HG03521 (cell line): ENCODE measurements around the gene CYP26A1.

Experiments used
- ATAC-seq: cut with Tn5 transposase; IDR thresholded peaks from one replicate; pipeline ENCODE4 v1.9.1; 2021; ENCODE audit warnings: mild to moderate bottlenecking, moderate library complexity; ENCODE audit not compliant: unreplicated experiment

The CYP26A1 gene

DNA sequence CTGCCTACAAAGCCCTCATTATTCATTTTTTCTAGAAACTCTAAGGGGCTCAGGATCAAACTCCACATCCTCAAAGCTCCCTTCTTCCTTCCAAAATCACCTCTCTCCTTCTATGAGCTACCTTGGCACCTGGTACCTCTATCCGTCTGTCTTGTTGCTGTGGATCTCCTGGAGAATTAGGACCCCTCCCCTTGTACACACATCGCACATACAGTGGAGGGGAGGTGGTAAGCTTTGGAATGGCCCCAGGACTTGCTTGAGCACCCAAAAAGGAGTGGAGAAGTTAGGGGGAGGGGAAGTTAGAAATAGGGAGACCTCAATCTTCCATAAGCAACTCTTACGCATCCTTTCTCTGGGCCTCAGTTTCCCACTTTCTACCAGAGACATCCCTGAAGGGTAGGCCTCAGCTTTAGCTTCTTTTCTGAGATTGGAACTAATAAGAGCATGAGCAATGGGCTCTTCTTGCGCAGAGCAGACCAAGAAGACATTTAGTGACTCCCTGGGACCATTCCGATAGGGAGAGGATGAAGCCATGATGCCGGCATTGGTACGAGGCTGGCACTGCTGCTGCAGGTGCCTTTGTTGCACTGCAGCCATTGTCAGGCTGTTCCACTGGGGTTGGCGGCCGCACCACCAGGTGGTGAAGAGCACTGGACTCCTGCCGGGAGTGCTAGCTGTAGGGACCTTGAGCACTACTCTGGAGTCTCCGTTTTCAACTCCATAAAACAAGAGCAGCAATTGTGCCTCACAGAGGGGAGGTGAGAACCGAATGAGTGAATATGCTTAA lies 8.6 kb upstream of the CYP26A1 start:
- ATAC-seq = no peak

DNA sequence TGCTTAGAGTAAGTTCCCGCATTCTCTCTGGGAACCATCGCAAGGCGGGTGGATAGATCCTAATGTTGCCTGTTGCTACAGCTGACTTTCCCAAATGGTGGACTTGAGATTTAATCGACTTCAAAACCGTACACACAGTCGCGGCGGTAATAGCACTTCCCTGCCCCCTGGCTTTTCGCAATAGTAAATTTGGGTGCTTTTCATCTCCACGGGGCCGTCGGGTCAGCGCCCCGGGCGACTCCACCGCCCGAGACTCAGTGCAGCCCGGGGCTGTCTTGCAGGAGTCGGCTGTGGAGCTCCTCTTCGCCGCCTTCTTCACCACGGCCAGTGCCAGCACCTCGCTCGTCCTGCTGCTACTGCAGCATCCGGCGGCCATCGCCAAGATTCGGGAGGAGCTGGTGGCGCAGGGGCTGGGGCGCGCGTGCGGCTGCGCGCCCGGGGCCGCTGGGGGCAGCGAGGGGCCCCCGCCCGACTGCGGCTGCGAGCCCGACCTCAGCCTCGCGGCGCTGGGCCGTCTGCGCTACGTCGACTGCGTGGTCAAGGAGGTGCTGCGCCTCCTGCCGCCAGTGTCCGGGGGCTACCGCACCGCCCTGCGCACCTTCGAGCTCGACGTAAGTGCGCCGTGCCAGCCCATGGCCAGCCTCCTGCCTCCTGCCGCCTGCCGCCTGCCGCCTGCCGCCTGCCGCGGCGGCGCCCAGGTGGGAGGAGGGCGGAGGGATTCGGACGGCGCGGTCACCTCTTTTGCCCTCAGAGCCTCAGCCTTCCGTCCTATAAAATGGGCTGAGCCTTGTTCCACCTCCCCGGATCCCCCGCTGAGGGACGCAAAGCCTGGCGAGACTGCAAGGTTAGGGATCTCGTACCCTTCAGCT lies 7.8 kb upstream of the CYP26A1 start:
- ATAC-seq = no peak

DNA sequence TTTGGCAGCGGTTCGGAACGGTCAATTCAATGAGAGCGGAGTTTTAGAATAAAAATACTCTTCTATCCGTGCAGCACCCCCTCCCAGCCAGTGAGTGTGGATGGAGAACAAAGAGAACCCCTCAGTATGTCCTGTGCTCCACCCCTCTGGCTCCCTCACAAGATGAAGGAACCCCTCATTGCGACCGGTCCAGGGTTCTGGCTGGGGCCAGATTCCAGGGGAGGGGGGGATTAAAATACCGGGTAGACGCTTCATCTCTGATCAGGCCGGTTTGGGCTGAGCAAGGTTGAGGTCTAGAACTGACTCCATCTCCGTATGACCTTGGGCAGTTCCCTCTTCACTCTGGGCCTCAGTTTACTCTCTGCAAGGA lies 7.2 kb upstream of the CYP26A1 start:
- ATAC-seq = no peak

GRCh38 chr10:93067443-93068365 lies 6.0 kb upstream of the CYP26A1 start:
- ATAC-seq = no peak

GRCh38 chr10:93068411-93069244 lies 5.1 kb upstream of the CYP26A1 start:
- no peak for ATAC-seq

- ATAC-seq = no peak
These were observed 4.5 kb upstream of the CYP26A1 start for GRCh38 chr10:93069245-93069561.

- ATAC-seq = no peak
These were observed 3.1 kb upstream of the CYP26A1 start for GRCh38 chr10:93070378-93071176.

DNA sequence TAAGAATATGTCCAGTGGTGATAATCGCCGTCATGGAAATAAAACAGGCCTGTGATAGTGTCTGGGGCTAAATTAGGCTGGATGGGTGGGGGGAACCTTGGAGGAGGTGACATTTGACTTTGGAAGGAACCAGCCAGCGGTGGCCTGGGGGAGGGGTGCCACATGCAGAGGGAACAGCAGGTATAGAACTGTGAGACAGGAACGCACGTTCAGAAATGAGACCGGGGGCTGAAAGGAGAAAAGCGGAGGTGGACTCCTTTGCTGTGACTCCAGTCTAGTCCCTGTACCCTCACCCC lies 2.6 kb upstream of the CYP26A1 start:
- no peak for ATAC-seq

DNA sequence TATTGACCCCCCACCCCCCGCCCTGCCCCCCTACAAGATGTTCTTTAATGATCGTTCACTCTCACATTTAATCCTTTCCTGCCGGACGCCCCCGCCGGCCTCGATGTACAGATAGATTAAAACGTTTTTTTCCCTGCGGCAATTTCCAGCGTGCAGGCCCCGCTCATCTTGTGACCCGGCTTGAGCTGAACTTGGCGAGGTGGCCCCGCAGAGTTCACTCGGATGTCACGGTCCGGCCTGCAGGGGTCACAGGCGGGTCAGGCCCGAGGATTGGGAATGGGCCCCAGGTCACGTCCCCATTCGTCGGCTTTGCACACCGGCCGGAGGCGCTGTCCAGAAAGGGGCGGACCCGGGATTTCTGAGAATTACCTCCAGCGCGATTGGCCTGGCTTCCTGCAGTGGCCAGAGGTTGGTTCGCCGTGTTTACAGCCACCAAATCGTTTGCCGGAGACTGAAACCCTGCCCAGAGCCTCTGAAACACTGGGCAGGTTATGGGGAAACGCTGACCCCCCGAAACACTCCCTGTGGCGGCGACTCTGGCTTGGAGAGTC lies 1.9 kb upstream of the CYP26A1 start:
- ATAC-seq = no peak

GRCh38 chr10:93072225-93072712 lies 1.4 kb upstream of the CYP26A1 start:
- no peak for ATAC-seq

GRCh38 chr10:93072713-93073538 lies 767 bp upstream of the CYP26A1 start:
- ATAC-seq = no peak

DNA sequence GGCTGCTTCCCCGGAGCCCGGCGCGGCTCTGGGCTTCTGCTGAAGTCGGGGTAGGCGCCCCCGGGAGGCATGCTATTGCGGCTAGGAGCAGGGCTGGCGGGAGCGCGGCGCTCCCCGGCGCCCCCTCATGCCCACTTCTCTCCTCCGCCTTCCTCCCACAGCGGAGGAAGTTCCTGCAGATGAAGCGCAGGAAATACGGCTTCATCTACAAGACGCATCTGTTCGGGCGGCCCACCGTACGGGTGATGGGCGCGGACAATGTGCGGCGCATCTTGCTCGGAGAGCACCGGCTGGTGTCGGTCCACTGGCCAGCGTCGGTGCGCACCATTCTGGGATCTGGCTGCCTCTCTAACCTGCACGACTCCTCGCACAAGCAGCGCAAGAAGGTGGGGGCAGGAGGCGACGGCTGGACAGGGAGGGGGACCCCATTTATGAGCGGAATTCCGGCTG lies 479 bp downstream of the CYP26A1 start:
- ATAC-seq = no peak

DNA sequence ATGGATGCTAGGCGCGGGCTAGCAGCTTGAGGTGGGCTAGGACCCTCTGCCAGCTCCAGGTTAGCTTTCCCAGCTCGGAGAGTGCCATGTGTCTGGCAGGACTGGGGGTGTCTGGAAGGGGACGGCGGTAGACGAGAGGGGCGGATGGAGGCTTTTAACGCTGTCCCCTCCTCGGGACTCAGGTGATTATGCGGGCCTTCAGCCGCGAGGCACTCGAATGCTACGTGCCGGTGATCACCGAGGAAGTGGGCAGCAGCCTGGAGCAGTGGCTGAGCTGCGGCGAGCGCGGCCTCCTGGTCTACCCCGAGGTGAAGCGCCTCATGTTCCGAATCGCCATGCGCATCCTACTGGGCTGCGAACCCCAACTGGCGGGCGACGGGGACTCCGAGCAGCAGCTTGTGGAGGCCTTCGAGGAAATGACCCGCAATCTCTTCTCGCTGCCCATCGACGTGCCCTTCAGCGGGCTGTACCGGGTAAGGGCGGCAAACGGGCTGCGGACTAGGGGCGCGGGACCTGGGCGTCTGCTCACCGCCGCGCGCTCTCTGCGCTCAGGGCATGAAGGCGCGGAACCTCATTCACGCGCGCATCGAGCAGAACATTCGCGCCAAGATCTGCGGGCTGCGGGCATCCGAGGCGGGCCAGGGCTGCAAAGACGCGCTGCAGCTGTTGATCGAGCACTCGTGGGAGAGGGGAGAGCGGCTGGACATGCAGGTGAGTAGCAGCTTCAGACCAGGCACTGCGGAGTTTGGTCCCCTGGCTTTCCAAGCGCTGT lies 1.1 kb downstream of the CYP26A1 start:
- ATAC-seq = no peak

DNA sequence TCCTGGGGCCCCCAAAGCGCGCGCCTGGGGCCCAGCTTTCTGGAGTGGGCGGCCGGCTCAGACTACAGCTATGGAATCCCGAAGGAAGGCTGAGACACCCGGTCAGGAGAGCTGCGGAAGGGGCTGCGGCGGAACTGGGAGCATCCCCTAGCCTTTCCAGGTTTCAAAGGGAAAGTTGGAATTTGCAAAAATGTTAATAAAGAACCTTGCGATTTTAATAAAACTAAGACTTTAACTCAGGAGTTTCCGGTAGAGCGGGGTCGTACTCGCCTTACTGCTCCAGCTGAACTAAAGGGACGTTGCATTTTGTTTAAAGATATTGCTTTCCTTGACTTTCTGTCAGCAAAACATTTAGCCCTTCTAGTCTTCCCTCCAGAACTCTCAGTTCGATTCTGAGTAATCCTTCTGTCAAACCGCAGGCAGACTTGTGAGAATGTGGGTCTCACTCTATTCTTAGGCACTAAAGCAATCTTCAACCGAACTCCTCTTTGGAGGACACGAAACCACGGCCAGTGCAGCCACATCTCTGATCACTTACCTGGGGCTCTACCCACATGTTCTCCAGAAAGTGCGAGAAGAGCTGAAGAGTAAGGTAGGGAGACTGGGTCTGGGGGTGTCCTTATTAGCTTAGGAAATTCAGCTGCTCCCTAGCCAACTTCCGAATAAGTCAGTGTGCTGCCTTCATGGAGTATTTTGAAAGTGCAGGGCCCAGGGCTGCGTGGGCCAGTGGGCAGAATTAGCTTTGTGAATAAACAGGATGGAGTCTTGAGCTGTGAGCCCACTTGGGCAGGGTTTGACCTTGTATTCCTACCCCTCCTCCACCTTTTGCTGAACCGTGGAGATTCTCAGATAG lies 1.9 kb downstream of the CYP26A1 start:
- ATAC-seq = no peak

- ATAC-seq = no peak
These were observed 3.2 kb downstream of the CYP26A1 start for GRCh38 chr10:93076871-93077270.

DNA sequence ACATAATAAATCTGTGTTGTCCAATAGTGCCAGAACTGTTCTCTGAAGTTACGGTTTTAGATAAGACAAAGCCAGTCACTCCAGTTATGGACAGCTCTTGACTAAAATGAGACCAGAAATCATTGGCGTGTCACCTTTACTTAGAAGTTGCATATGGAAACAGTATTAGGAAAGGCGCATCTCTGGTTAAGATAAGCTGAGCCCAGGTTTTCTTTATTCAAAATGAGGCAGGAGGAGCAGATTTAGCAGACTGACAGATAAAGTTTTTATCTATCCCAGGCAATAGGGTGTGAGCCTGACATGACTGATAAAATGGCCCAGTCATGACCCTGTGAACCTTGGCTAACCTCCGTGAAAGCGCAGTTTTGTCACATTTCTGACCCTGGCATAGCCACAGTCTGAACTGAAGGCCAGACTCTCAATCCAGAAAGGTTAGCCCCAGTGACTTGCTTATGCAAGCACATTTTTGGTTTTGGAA lies 4.2 kb downstream of the CYP26A1 start:
- no peak for ATAC-seq
